ENCODE data around the gene DDX27.
A peak's percentile ranks its signal among the peaks of the same experiment; 100 is the strongest.

DDX27 gene

DNA sequence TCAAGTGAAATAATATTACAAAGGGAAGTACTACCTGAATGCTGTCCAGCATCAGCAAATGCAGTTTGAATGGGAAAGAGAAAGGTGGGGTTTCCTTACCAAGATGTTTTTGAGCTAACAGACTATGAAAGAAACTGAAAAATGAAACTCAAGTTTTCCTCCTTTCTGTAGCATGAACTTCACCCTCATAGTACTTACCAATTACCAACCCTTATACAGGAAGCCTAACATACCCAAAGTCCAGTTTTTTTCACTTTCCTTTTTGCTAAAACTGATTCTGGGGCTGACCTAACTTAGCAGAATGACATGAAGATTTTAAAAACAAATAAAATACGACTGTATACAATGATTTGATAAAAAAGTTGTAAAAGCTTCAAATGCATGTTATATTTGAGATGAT, 53.4 kb downstream of the DDX27 start:
- Mint-ChIP-seq H3K4me3 (peak overlapping the region; percentile 40), H3K27ac (peak overlapping the region; percentile 45), H3K27me3 (ENCODE audit: low read depth) (no peaks in the 10 kb centered on the region), H3K9me3 (peaks cover 9% of the 10 kb centered on the region), H3K36me3 (ENCODE audit: low read depth) (peaks cover 74% of the 10 kb centered on the region), H3K4me1 (ENCODE audit: low read depth) (peaks cover 58% of the 10 kb centered on the region)
- DNase-seq (ENCODE audit: low spot score) = no peak

GRCh38 chr20:49273696-49274277, 54.6 kb downstream of the DDX27 start:
- DNase-seq (ENCODE audit: low spot score) = no peak
- H3K9me3 Mint-ChIP-seq = peaks cover 4% of the 10 kb centered on the region
- no peak overlapping the region for H3K27ac Mint-ChIP-seq
- peaks cover 51% of the 10 kb centered on the region for H3K4me1 Mint-ChIP-seq (ENCODE audit: low read depth)
- H3K36me3 Mint-ChIP-seq (ENCODE audit: low read depth) = peaks cover 70% of the 10 kb centered on the region
- H3K27me3 Mint-ChIP-seq (ENCODE audit: low read depth) = no peaks in the 10 kb centered on the region
- peak overlapping the region; percentile 18 for H3K4me3 Mint-ChIP-seq

- H3K4me1 Mint-ChIP-seq (ENCODE audit: low read depth) = peaks cover 43% of the 10 kb centered on the region
- H3K27ac Mint-ChIP-seq = peak overlapping the region; percentile 69
- H3K27me3 Mint-ChIP-seq (ENCODE audit: low read depth) = no peaks in the 10 kb centered on the region
- no peak for DNase-seq (ENCODE audit: low spot score)
- peak overlapping the region; percentile 99 for H3K4me3 Mint-ChIP-seq
- peaks cover 3% of the 10 kb centered on the region for H3K9me3 Mint-ChIP-seq
- peaks cover 72% of the 10 kb centered on the region for H3K36me3 Mint-ChIP-seq (ENCODE audit: low read depth)
These were observed 56.0 kb downstream of the DDX27 start for GRCh38 chr20:49275216-49275615.

DNA sequence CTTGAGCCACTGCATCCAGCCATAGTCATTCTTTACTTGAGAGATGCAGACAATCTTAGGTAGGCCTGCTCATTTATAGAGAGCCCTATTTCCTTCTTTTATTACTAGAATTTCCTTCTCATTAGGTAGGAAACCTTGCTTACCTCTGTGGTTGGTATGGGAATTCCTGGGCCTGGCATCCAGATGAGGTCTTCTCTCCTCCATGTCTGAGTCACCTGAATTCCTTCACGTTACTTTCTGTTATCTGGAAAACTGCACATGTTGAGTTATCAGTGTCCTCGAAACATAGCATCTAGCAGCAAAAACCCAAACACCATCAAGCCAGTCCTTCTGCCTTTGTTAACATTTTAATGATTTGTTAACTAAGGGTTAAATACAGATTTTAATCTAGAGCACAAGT, 56.4 kb downstream of the DDX27 start:
- peaks cover 43% of the 10 kb centered on the region for H3K4me1 Mint-ChIP-seq (ENCODE audit: low read depth)
- no peak for DNase-seq (ENCODE audit: low spot score)
- peak overlapping the region; percentile 99 for H3K4me3 Mint-ChIP-seq
- H3K27ac Mint-ChIP-seq = peak overlapping the region; percentile 69
- peaks cover 72% of the 10 kb centered on the region for H3K36me3 Mint-ChIP-seq (ENCODE audit: low read depth)
- no peaks in the 10 kb centered on the region for H3K27me3 Mint-ChIP-seq (ENCODE audit: low read depth)
- peaks cover 7% of the 10 kb centered on the region for H3K9me3 Mint-ChIP-seq

DNA sequence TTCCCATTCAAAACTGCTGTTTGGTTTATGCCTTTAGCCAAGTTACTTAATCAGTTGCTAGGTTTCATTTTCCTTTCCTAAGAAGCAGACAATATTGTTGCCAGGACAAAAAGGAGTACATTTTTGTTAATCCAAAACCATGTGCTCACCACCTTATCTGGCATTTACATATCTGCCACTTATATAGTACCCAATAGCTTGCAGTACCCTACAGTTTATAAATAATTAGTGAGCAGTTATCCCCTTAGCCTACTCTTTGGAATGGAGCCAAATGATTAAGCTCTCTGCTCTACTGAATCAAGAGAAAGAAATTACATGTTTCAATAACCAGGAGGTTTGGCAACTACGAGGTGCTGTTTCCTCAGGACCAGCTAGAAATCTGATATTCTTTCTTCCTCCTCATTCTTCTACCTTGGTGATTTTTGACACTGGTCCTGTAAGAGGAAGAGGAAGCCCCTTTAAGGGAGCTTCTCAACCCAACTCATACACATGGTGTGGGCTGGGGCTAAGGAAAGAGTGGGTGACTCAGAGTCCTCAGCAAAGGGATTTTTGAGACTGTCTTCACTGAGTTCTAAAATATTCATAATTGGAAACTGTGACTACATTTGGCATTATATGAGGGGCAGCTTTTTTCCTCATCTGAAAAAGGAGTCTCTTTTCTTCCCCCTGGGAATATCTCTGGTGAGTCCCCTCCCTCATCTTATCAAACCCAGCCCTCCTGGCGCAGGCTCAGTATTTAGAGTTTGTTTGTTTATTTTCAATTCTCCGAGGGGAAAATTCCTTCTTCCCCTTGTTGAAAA, 57.1 kb downstream of the DDX27 start:
- DNase-seq (ENCODE audit: low spot score) = peak; percentile 65
- Mint-ChIP-seq H3K4me1 (ENCODE audit: low read depth) (peaks cover 42% of the 10 kb centered on the region), H3K4me3 (peak overlapping the region; percentile 99), H3K9me3 (peaks cover 15% of the 10 kb centered on the region), H3K27me3 (ENCODE audit: low read depth) (no peaks in the 10 kb centered on the region), H3K36me3 (ENCODE audit: low read depth) (peaks cover 72% of the 10 kb centered on the region), H3K27ac (peak overlapping the region; percentile 95)

DNA sequence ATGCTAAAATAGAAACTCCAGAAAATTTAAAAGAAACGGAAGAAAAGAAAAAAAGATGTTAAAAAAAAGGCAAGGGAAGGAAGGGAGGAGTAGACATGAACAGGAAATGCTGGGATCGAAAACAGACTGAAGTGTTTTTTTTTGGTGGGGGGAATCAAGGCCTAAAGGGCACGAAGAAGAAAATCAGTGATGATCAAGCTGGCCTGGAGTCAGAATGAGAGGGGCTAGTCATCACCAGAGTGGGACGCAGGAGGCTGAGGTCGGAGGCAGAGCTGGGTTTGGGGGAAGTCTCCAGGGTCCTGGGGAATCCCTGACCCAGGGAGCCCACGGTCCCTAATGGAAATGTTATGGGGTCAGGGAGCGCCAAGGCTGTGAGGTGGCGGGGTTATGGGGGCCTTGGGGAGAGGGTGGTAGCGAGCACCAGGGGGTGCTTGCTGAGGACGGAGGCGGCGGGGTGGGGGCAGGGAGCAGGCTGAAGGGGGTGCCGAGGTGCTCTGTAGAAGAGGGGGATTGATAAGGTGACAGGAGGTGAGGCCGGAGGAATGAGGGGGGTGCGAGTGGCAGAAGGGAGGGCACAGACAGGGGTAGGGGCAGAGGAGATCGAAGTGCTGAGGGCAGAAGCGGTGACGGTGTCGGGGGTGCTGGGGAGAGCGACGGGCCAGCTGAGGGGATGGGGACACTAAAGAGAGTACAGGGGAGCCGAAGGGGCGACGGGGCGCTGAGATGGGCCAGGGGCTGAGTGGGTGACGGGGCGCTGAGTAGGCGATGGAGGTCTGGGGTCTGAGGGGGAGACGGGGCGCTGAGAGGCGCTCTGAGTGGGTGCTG, 58.0 kb downstream of the DDX27 start:
- Mint-ChIP-seq H3K4me1 (ENCODE audit: low read depth) (peaks cover 45% of the 10 kb centered on the region), H3K36me3 (ENCODE audit: low read depth) (peaks cover 73% of the 10 kb centered on the region), H3K27ac (peak overlapping the region; percentile 95), H3K9me3 (peaks cover 23% of the 10 kb centered on the region), H3K4me3 (peak overlapping the region; percentile 99), H3K27me3 (ENCODE audit: low read depth) (no peaks in the 10 kb centered on the region)
- DNase-seq (ENCODE audit: low spot score) = peak; percentile 68

DNA sequence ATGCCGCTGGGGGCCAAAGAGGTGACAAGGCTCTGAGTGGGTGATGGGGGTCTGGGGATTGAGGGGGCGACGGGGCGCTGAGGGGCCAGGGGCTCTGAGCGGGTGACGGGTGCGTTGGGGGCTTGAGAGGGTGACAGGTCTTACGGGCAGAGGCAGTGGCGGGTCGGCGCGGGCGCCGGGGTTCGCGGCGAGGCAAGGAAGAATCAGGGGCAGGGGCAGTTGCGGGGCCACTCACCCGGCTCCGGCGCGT, 58.5 kb downstream of the DDX27 start:
- H3K4me3 Mint-ChIP-seq = peak overlapping the region; percentile 99
- H3K9me3 Mint-ChIP-seq = peaks cover 28% of the 10 kb centered on the region
- H3K27me3 Mint-ChIP-seq (ENCODE audit: low read depth) = no peaks in the 10 kb centered on the region
- H3K27ac Mint-ChIP-seq = peak overlapping the region; percentile 95
- peaks cover 74% of the 10 kb centered on the region for H3K36me3 Mint-ChIP-seq (ENCODE audit: low read depth)
- DNase-seq (ENCODE audit: low spot score) = no peak
- H3K4me1 Mint-ChIP-seq (ENCODE audit: low read depth) = peaks cover 46% of the 10 kb centered on the region

DNA sequence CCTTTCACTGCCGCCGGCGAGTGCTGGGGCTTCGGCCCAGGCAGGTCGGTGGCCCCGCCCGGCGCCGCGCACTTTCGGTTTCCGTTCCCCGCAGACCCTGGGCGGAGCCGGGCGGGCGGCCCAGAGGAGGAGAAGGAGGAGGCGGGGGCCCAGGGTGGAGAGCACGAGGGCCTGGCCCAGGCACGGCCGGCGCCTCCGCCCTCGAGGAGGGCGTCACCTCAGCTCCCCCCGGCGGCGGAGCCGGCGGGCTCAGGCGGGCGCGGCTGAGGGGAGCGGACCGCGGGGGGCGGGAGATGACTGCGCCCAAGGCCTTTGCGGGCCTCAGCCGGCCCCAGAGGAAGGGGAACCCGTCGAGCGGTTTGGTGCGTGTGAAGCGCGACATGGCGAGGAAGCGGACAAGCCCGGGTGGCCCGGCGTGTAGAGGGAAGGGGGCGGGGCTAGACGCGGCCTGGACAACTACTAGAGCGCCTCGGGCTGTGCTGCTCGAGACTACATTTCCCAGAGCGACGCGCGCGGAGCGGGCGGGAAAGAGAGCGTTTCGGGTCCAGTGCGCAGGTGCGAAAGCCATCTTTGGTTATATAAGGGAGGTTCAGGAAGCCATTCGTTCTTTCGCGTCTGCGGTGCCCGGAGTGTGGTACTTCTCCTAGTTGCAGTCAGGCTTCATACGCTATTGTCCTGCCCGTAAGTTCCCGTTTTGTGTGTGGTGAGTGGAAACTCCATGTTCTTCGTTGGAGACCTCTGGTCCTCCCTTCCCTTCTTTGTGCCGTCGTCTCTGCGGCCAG, 59.0 kb downstream of the DDX27 start, which contains the start of gene ZNFX1:
TSS of gene ZNFX1 (minus strand) at position 22 of the 782 bp plus-strand sequence. CDS start 2,218 bp downstream, outside the sequence.
- H3K36me3 Mint-ChIP-seq (ENCODE audit: low read depth) = peaks cover 77% of the 10 kb centered on the region
- peaks cover 32% of the 10 kb centered on the region for H3K9me3 Mint-ChIP-seq
- no peaks in the 10 kb centered on the region for H3K27me3 Mint-ChIP-seq (ENCODE audit: low read depth)
- DNase-seq (ENCODE audit: low spot score) = peak; percentile 98
- H3K4me1 Mint-ChIP-seq (ENCODE audit: low read depth) = peaks cover 47% of the 10 kb centered on the region
- H3K4me3 Mint-ChIP-seq = peak within 1 kb of the TSS; percentile 99
- H3K27ac Mint-ChIP-seq = peak within 1 kb of the TSS; percentile 95

- Mint-ChIP-seq H3K27ac (peak overlapping the region; percentile 92), H3K4me1 (ENCODE audit: low read depth) (peaks cover 53% of the 10 kb centered on the region), H3K27me3 (ENCODE audit: low read depth) (no peaks in the 10 kb centered on the region), H3K9me3 (peaks cover 40% of the 10 kb centered on the region), H3K36me3 (ENCODE audit: low read depth) (peaks cover 80% of the 10 kb centered on the region), H3K4me3 (peak overlapping the region; percentile 99)
- no peak for DNase-seq (ENCODE audit: low spot score)
These were observed 59.8 kb downstream of the DDX27 start for GRCh38 chr20:49278818-49279676.

- Mint-ChIP-seq H3K9me3 (peaks cover 46% of the 10 kb centered on the region), H3K4me1 (ENCODE audit: low read depth) (peaks cover 57% of the 10 kb centered on the region), H3K36me3 (ENCODE audit: low read depth) (peaks cover 88% of the 10 kb centered on the region), H3K4me3 (peak overlapping the region; percentile 99), H3K27ac (peak overlapping the region; percentile 92), H3K27me3 (ENCODE audit: low read depth) (no peaks in the 10 kb centered on the region)
- no peak for DNase-seq (ENCODE audit: low spot score)
These were observed 60.7 kb downstream of the DDX27 start for GRCh38 chr20:49279677-49280462.

GRCh38 chr20:49280463-49281058, 61.3 kb downstream of the DDX27 start:
- Mint-ChIP-seq H3K9me3 (peaks cover 53% of the 10 kb centered on the region), H3K27ac (peak overlapping the region; percentile 92), H3K4me3 (peak overlapping the region; percentile 99), H3K27me3 (ENCODE audit: low read depth) (no peaks in the 10 kb centered on the region), H3K36me3 (ENCODE audit: low read depth) (peaks cover 89% of the 10 kb centered on the region), H3K4me1 (ENCODE audit: low read depth) (peaks cover 57% of the 10 kb centered on the region)
- DNase-seq (ENCODE audit: low spot score) = no peak
